NCI-H128 (cell line): ENCODE results near the gene SLC9A6.
A peak's percentile ranks its signal among the peaks of the same experiment; 100 is the strongest.

Experiments
- DNase-seq: peaks from one replicate; lab custom pipeline; 2025; ENCODE audit not compliant: unreplicated experiment; lab: John Stamatoyannopoulos, UW

Gene SLC9A6

DNA sequence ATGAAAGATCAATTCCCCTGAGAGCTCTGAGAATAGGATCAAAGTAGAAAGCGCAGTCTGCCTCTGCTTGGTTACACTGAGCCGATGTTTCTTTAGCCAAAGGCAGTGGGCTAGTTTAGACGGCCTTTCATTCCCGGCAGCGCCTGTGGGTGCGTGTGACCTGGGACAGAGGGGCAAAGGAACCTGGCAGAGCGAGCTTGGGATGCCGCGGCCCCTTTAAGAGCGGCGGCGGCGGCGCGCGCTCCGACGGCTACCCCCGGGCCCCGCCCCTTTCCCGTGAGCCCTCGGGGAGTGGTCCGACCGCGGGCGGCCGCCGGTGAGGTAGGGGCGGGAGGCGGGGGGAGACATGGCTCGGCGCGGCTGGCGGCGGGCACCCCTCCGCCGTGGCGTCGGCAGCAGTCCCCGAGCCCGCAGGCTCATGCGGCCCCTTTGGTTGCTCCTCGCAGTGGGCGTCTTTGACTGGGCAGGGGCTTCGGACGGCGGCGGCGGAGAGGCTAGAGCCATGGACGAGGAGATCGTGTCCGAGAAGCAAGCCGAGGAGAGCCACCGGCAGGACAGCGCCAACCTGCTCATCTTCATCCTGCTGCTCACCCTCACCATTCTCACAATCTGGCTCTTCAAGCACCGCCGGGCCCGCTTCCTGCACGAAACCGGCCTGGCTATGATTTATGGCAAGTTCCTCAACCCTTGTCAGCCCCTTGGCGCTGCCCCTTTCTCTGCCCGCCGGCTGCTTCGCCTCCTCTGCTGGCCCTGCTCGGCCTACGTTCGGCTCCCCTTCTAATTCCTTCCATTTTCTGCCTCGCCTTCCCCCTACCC is at the start of gene SLC9A6:
TSS of gene SLC9A6 (plus strand) at position 279 of the 816 bp plus-strand sequence. CDS start at position 503, 224 bp downstream.
- DNase-seq = peak; percentile 27

DNA sequence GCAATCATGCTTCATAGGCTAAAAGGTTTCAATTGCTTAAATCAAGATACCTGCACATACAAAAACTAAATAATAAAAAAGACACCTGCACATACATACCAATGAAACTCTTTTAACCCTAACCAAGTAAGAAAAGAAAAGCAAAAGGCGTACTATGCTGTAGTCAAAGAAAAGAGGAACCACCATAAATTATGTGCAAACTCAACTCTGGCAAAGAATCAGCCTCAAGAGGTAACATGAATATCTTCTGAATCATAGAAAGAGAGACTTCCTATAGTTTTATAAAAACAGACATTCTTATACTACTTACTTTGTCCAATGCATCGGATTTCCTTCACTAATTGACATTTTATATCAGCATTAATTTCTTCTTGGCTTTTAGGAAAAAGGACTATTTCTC is 40.7 kb upstream of the SLC9A6 start:
- no peak for DNase-seq

DNA sequence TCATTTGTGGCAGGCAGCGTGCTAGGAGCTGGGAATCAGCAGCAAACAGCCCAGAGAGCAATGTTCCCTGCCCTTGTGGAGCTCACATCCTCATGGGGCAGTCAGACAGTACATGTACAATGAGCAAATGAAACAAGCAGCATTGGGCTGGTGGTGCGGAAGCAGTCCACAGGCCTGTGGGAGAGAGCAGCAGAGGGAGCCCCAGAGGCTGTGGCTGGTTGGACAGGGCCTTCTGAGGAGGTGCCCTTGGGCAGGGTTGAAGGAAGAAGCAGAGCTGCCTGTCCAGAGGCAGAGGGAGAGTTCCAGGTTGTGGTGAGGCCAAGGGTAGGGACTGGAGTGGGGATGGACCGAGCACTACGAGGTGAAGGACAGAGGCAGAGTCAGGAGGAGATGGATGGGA is 33.9 kb upstream of the SLC9A6 start:
- no peak for DNase-seq

DNA sequence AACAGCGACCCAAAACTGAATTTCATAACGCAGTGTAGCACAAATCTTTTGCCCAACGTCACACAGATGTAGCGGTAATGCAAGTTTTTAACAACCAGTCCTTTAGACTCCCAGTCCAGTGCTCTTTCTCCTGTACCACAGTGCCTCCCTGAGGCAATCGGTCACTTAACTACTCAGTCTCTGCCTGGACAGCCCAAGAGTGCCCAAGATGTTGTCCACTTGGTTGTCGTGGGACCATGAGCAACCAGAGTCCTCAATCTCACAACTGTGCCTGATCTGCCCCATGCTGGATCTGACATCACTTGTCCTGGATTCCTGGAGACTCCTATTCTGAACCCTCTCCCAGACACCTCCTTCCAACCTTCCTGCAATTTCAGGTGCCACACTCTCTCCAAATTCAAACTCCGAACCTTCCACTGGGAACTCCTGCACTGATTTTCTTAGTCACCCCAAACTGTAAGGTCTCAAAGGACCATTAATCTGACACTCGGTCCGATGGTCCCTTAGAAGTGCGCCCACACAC is 12.1 kb upstream of the SLC9A6 start:
- DNase-seq = no peak

DNA sequence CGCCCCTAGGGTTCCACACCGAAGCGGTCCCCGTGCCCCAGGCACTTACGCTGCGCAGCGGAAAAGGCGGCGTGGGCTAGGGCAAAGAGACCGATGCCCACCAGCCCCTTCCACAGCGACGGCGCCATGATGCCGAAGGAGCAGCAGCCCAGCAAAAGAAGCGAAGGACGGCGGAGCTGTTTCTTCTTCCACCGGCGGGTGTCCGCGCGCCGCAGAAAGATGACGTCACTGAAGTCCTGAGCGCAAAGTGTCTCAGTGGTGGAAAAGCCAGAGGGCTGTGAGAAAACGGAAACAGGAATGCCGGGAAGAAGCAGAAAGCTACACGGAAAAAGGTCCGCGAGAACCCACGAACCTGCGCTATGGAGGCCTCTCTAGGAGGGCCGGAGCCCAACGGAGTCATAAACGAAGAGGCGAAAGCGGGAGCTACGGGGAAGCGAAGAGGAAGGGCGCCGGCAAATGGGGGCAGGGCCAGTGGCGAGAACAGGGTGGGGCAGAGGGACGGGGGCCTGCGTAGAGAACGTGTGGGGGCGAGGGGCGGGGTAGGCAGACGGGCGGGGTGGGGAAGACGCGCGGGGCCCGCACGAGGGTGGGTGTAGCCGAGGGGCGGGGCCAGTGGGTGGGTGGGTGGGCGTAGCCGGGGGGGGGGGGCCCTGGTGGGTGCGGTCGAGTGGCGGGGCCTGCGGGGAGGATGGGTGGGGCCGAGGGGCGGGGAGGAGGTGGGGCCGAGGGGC is 11.5 kb upstream of the SLC9A6 start, which contains the start of gene MMGT1:
TSS of gene MMGT1 (minus strand) at position 441 of the 731 bp plus-strand sequence. CDS start at position 128, 313 bp downstream.
- DNase-seq = peak; percentile 61

DNA sequence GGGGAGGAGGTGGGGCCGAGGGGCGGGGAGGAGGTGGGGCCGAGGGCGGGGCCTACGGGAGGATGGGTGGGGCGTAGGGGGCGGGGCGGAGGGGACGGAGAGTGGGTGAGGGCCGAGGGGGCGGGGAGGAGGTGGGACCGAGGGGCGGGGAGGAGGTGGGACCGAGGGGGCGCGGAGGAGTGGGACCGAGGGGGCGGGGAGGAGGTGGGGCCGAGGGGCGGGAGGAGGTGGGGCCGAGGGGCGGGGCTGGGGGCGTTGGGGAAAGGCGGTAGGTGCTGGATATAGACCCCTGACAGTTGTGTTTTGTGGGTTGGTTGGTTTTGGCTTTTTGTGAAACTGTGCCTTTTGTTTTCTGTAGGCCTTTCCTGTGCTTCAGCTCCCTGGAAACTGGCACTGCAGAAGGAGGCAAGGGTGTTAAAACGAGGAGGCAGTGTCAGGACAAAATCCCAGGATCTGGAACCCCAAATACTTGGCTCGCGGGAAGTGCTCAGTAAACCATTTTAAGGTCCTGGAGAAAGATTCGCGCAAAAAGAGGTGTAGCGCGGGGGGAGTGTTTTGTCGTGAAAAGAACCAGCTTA is 10.9 kb upstream of the SLC9A6 start:
- no peak for DNase-seq

DNA sequence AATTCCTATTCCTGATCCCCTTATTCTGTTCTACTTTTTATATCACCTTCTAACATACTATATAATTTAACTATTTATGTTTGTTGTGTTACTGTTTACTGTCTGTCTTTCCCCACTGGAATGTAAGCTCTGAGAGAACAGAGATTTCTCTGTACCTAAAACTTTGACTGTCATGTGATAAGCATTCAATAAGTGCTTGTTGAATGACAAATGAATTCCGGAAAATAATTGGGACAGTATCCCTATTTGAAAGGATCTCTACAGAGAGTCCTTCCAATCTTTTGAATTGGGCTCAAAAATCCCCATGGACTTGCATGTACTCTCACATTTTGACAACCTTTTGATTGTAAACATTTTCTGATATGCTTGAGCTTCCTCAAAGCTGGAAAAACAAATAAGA is 9.8 kb upstream of the SLC9A6 start:
- no peak for DNase-seq

DNA sequence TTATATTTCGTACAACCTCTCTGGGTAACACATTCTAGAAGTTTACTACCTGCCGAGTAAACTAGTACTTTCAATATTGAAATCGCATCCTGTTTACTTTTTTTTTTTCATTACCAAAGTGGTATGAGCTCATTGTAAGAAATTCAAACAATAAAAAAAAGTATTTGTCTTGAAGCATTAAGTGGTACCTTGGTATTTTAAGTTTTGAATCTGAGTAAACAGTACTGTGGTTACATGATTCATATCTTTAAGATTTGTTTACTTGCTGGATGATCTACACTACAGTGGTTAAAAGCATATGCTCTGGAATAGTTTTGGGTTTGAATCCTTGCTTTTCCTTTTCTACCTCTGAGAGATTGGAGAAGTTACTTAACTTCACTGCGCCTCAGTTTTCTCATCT is 7.6 kb upstream of the SLC9A6 start:
- no peak for DNase-seq

DNA sequence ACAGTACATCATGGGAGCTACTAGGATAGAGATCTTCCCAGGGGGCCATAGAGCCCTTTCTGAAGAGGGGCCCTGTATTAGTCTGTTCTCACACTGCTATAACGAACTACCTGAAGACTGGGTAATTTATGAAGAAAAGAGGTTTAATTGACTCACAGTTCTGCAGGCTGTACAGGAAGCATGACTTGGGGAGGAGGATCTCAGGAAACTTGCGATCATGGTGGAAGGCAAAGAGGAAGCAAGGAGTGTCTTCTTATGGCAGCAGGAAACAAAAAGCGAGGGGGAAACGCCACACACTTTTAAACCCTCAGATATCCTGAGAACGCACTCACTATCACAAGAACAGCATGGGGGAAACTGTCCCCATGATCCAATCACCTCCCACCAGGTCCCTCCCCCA is 4.2 kb upstream of the SLC9A6 start:
- no peak for DNase-seq

DNA sequence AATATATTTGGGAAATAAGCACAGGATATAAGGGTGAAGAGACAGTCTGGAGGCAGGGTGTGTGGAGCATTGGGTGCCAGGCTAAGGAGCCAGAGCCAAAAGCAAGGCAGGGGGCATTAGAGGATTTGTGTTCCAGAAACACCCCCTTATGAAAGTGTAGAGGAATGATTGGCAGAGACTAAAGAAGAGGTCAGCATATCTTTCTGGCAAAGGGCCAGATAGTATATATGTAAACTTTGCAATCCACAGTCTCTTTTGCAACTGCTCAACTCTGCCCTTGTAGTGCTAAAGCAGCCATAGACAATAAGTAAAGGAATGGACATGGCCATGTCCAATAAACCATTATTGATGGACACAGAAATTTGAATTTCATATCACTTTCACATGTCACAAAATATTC is 3.6 kb upstream of the SLC9A6 start:
- no peak for DNase-seq

DNA sequence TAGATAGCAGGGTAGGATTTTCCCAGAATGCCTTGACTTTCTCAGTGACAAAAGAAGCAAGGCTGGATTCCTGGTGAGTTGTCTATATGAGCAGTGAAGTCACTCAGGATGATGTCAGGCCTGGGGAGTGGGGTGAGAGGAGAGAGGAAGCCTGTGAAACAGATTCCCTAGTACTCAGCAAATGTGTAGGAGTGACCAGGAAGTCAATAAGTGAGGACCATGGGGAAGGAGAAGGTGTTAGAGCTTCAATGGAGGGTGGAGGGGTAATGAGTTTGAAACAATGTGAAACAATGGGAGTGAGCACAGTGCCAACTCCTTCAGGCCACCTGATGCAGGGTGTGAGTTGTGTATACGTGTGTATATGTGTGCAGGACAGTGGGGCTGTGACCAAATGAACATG is 2.4 kb upstream of the SLC9A6 start:
- no peak for DNase-seq

DNA sequence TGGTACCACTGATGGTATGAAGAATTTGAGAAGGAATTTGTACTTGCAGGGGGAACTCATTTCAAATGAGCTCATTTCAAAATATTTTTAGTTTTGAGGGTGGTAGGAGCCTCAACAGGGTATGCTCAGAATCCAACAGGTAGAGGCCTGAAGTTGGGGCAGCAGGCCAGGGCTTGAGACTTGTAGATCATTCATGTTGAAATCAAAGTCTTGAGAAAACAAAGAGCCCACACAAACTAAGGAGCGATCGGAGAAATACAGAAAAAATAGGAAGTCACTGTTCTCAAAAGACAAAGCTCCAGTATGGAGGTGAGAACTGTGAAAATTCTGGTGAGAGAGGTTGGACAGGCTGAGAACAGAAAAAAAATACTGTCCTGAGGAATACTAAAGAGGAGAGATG is 979 bp upstream of the SLC9A6 start:
- no peak for DNase-seq

DNA sequence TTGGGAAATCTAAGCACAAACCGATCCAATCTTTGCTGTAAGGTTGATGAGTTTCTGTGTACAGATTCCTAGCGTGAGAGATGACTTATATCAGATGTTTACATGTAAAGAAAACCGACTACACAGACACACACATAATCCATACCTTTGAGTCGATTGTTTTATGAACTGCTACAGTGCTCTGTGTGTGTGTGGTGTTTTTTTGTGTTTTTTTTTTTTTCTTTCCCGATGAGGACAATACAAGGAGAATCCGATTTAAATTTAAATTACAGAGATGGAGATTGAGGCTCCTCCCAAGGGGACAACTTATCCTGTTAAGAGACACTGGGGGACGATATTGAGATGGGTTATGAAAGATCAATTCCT is 461 bp upstream of the SLC9A6 start:
- no peak for DNase-seq

DNA sequence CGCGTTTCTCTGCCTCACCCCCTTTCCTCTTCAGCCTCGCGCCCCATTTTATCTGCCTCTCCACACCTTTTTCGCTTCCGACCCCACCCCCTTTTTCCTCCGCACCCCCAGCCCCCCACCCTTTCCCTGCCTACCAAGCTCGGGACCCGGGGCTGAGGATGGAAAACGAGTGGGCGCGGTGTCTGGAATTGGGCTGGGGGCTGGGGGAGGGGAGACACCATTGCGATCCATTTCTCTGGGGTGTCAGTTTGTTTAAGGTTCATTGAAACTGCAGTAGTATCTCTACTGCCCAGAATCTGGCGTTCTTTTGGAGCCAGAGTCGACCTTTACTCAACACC is 707 bp downstream of the SLC9A6 start:
- DNase-seq = no peak

DNA sequence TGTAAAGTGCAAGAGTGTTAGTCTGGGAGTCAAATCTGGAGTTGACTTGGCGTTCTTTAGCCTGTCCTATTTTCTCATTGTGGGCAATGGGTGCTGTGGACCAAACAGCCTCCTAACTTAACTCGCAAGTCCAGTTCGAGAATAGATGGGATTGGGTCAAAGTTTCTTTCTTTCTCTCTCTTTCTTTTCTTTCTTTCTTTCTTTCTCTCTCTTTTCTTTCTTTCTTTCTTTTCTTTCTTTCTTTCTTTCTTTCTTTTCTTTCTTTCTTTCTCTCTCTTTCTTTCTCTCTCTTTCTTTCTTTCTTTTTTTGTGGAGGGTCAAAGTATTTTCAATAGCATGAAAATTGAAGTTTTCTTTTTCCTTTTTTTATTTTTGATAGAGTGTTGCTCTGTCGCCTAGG is 3.0 kb downstream of the SLC9A6 start:
- DNase-seq = no peak

DNA sequence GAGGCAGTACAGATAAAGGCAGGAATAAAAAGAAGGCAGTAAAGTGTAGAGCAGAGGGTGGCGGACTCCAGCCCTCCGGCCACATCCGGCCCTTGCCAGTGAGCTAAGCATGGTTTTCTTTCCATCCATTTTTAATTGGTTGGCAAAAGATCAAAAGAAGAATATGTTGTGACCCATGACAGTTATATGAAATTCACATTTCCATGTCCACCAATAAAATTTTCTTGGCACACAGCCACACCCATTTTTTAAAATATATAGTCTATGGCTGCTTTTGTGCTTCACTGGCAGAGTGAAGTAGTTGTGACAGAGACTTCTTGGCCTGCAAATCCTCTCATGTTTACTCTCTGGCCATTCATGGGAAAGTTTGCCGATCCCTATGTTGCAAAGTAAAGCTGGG is 29.8 kb downstream of the SLC9A6 start:
- DNase-seq = no peak

DNA sequence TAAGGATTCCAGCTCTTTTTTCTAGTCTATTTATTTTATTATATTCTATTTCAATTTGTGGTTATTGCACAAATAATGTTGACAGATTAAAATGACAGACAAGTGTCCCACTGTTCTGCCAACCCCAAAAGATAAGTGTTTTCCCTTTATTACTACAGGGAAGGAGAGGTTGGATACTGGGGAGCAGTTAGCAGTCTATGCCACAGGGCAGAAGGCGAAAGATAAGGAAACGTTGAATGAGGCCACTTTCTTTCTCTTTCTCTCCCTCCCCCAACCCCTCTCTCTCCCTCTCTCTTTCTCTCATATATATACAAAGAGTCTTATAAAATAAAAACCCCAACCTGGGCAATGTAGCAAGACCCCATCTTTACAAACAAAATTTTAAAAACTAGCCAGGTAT is 31.6 kb downstream of the SLC9A6 start:
- no peak for DNase-seq

DNA sequence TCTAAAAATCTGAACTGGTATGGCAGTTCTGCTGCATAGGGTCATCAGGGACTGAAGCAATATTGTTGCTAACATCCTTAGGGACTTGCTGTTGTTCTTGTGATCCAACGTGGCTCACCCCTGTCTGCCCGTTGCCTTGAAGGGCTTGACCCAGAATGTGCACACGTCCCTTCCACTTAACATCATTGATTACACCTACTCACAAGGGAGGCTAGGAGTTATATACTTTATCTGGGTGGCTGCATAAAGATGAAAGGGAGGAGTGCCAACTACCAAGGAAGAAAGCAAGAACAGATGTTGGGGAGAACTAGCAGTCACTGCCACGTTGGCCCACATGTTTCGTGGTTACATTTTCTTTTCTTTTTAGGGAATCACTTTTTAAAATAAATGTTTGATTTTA is 34.0 kb downstream of the SLC9A6 start:
- DNase-seq = no peak

DNA sequence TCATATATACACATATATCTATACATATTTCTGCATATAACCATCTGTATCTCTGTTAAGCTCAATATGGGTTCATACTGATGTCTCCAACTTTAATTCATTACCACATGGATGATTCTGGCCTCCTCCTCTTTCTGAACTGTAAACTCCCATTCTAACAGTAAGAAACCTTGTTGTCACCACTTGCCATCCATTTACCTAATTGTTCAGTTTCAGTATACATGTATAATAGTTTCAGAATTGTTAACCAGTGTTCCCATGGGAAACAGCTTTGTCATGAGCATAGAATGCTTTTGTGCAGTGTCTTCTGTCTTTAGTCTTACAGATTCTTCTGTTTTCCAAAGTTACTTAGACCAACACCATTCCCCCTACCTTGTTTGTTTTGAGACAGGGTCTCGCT is 35.9 kb downstream of the SLC9A6 start:
- DNase-seq = no peak

DNA sequence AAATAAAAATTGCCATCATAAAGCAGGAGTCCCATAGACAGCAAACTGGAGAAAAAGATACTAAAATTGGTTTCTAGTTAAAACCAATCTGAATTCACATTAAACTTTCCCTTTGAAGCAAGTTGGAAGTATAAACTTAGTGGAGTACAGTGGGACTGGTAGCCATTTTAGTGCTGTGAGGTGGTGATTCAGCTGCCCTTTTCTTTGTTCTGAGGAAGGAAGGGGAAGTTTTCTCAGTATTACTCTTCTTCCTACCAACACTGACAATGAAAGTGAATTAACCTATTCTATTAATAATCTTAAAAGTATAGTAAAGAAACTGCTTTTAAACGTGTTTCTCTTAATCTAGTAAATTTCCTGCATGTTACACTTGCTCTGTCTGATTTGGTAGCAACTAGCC is 36.7 kb downstream of the SLC9A6 start:
- DNase-seq = no peak

DNA sequence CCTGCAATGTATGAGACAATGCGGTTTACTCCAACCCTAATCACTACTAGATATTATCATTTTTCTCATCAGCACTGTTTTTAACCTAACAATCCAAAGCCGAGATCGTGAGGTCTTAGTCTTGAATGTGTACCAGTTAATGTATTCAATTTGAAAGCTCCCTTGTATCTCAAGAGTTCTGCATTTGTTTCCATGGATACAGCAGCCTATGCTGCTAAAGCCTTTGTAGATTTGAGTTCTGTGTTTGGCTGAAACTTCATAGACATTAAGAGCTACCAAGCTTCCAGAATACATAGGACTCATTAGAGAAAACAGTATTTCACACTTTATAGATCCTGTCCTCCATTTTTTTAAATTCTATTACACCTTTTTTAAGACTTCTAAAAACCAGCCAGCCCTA is 39.9 kb downstream of the SLC9A6 start:
- DNase-seq = no peak

DNA sequence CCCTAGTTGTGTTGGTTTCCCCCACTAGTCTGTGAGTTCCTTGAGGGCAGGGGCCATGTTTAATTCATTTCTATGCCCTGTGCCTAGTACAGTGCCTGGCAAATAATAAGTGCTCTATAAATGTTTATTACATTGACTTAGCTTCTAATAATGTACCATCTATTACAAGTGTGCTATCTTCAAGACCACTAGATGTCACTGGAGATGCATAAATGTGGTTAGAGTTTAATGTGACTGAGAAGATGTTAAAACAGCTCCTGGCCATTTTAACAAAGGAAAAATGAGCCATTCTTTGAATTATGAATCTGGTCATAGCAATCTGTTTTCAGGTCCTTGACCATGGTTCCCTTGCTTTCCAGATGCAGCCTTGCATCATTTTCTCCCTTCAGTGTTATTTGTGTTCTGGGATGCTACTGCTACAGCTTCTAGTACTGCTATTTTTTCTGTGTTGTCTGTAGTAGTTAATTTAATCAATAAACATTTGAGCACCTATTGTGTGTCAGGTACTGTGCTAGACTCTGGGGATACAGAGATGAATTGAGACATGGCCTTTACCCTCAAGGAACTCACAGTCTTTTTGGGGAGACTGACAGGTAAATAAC is 43.2 kb downstream of the SLC9A6 start:
- no peak for DNase-seq
